ENCODE data around the gene RNF225.

The RNF225 gene

DNA sequence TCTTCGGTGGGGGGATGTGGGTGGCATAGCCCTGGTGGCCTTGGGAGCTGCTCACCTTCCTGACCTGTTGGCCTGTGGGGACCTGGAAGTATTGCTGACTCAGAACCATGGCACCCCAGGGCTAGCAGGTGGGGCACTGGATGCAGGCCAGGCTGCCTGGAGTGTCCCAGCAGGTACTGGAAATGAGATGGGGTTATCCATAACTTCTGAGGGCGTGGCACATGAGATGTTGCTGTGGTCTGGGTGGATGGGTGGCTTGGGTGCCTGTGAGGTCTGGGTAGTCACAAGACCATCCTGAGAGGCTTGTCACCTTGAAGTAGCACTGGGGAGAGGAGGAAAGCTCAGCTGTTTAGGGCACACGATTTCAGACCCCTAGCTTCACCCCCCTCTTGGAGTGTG, 636 bp upstream of the RNF225 start:
- no peak overlapping the region for H3K4me3 ChIP-seq (ENCODE audit: low read length)
- DNase-seq (ENCODE audit: low read depth), result peak; percentile 54
- TF ChIP-seq, protein P1, sequence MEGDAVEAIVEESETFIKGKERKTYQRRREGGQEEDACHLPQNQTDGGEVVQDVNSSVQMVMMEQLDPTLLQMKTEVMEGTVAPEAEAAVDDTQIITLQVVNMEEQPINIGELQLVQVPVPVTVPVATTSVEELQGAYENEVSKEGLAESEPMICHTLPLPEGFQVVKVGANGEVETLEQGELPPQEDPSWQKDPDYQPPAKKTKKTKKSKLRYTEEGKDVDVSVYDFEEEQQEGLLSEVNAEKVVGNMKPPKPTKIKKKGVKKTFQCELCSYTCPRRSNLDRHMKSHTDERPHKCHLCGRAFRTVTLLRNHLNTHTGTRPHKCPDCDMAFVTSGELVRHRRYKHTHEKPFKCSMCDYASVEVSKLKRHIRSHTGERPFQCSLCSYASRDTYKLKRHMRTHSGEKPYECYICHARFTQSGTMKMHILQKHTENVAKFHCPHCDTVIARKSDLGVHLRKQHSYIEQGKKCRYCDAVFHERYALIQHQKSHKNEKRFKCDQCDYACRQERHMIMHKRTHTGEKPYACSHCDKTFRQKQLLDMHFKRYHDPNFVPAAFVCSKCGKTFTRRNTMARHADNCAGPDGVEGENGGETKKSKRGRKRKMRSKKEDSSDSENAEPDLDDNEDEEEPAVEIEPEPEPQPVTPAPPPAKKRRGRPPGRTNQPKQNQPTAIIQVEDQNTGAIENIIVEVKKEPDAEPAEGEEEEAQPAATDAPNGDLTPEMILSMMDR (IDR thresholded peaks at IDR 0.05; ENCODE audit: insufficient read depth, low read depth, low read length, missing control alignments), result no peak

DNA sequence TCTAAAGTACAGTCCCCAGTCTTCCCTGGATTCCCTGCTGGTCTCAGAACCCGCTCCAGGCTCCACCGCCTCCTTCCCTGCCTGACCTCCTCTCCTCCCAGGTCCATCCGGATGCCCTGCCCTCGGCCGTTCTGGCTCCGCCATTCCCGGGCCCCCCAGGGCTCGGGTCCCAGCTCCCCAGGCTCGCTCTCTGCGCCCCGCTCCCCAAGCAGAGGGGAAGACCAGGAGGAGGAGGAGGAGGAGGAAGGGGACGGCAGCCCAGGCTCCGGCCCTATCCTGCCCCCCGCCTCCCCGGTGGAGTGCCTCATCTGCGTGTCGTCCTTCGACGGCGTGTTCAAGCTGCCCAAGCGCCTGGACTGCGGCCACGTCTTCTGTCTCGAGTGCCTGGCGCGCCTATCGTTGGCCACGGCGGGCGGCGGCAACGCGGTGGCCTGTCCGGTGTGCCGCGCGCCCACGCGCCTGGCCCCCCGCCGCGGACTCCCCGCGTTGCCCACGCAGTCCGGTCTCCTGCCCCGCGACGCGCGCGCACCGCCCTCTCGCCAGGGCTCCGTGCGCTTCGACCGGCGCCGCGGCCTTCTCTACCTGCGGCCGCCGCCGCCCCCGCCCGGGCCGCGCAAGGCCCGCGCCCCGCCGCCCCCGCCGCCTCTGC, 647 bp downstream of the RNF225 start:
- no peak for DNase-seq (ENCODE audit: low read depth)
- peak overlapping the region; percentile 69 for H3K4me3 ChIP-seq (ENCODE audit: low read length)
- TF ChIP-seq, protein P1 (IDR thresholded peaks at IDR 0.05; ENCODE audit: insufficient read depth, low read depth, low read length, missing control alignments), result no peak

DNA sequence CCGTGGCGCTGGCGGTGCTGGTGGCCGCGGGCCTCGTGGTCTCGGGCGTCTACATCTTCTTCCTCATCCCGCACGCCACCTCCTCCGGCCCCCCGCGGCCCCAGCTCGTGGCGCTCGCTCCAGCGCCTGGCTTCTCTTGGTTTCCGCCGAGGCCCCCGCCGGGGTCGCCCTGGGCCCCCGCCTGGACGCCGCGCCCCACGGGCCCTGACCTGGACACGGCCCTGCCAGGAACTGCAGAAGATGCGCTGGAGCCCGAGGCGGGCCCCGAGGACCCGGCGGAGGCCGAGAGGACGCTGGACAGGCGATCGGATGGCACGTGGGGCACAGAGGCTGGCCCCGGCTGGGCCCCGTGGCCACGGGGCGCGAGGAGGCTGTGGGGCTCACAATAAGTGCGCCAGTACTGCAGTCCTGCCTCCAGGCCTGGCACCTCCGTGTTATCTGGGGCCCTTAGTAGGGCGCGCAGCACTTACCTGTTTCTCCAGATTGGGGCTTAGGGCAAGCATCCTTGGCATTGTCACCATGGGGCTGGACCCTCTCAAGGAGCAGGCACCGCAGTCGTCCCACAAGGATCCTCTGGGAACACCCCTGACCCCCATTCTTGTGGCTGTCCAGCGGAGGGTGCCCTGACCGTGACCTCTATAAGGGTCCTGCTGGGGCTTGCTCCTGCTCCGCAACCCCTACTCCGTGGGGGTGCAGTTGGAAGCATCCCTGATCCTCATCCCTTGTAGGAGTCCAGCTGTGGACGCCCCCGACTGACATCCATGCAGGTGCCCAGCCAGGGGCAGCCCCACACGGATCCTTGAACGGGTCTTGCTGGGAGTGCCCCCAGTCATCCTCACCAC, 1.5 kb downstream of the RNF225 start:
- DNase-seq (ENCODE audit: low read depth), result no peak
- H3K4me3 ChIP-seq (ENCODE audit: low read length), result peak overlapping the region; percentile 14
- TF ChIP-seq, protein P1 (IDR thresholded peaks at IDR 0.05; ENCODE audit: insufficient read depth, low read depth, low read length, missing control alignments), result no peak

DNA sequence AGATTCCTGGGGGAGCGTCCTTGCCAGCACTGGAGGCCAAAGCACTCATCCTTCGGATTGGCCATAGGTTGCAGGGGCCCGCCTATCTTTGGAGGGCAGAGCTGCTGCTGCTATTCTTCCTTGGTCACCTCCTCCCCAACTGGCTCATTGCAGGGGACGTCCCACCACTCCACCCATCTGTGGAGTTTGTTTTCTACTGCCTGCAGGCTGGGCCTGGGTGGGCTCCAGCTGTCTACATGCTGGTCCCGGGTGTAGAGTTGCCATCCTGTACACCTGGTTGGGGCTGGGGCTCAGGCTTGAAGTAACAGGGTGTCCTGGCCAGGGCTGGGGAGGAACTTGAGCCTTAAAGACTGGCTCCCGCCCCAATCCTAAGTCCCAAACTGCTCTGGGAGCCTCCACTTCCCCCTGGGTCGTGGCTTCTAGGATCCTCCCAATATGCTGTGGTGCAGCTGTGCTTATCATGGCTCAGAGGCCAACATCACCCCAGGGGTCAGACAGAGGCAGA, 2.1 kb downstream of the RNF225 start:
- H3K4me3 ChIP-seq (ENCODE audit: low read length), result no peak overlapping the region
- TF ChIP-seq, protein P1 (IDR thresholded peaks at IDR 0.05; ENCODE audit: insufficient read depth, low read depth, low read length, missing control alignments), result no peak
- DNase-seq (ENCODE audit: low read depth), result no peak

DNA sequence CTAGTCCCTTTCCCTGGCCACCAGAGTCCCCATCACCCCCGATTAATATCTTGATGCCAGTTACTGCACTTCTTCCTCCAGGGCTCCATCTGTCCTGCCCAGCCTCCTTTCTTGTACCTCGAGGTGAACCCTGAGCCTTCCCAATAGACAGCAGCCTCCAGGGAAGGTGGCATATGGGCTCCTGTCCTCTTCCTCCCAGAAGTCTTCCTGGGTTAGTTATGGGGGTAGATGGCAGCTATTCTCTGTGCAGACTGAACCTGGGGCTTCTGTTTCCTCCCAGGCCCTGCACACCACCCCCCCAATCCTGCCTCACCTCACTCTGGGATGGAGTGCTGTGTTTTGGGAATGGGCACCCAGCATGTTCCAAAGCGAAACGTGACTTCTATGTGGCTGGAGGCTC, 2.6 kb downstream of the RNF225 start:
- no peak overlapping the region for H3K4me3 ChIP-seq (ENCODE audit: low read length)
- TF ChIP-seq, protein P1 (IDR thresholded peaks at IDR 0.05; ENCODE audit: insufficient read depth, low read depth, low read length, missing control alignments), result no peak
- no peak for DNase-seq (ENCODE audit: low read depth)

DNA sequence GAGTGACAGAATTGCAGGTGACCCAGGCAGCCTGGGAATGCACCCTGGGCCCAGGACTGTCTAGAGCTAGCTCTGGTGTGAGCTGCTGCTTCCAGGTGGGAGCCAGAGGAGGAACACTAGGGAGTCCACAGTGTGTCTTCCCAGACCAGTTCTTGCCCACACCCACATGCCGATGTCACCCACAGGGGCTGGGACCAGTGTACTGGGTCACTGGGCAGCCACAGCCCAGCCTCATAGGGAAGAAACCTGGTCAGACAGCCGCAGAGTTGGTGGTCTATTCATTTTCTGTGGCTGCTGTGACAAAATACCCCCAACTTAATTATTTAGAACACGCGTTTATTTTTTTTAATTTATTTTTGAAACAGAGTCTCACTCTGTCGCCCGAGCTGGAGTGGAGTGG, 3.1 kb downstream of the RNF225 start:
- DNase-seq (ENCODE audit: low read depth), result no peak
- H3K4me3 ChIP-seq (ENCODE audit: low read length), result no peak overlapping the region
- TF ChIP-seq, protein P1 (IDR thresholded peaks at IDR 0.05; ENCODE audit: insufficient read depth, low read depth, low read length, missing control alignments), result no peak

Data from epithelial cell of esophagus (primary cell).